Naive B cell (primary cell): ENCODE measurements around the gene TOR1AIP2. TPM values are rescaled to one million over a fixed set of nuclear protein-coding genes. Genes with fewer than 3 reads are reported as not detected.
"Not testable (repeated sequence)": the region's sequence is repeated elsewhere in the genome, so short reads cannot be mapped to it uniquely, and the experiment has no call there.

Source experiments
- ATAC-seq, 2 donors: fragments of 150-1000 bp; cut with Tn5 transposase; 2 replicates each; pipeline ENCODE4 v1.10.0; 2021; ENCODE audit warnings: low read depth in 2 of 2, mild to moderate bottlenecking in 2 of 2, moderate library complexity in 2 of 2
- DNase-seq: peaks from one replicate; pipeline ENCODE4 v3.0.0; 2022
- H3K27ac Mint-ChIP-seq, 6 donors: one replicate each; pipeline ENCODE4 v1.8.0; 2020 to 2022; ENCODE audit warnings: mild to moderate bottlenecking in 6 of 6, mixed read lengths in 6 of 6, moderate library complexity in 5 of 6, inconsistent platforms in 2 of 6
- H3K27me3 Mint-ChIP-seq, 3 donors: one replicate each; pipeline ENCODE4 v1.8.0; 2021 to 2022; ENCODE audit warnings: mixed read lengths in 3 of 3, mild to moderate bottlenecking in 1 of 3
- H3K36me3 Mint-ChIP-seq, 2 donors: one replicate each; pipeline ENCODE4 v1.8.0; 2020 to 2022; ENCODE audit warnings: mixed read lengths in 2 of 2, inconsistent platforms in 1 of 2, mild to moderate bottlenecking in 1 of 2
- H3K4me1 Mint-ChIP-seq, 3 donors: one replicate each; pipeline ENCODE4 v1.8.0; 2020 to 2022; ENCODE audit warnings: mixed read lengths in 3 of 3, inconsistent platforms in 1 of 3, mild to moderate bottlenecking in 1 of 3, moderate library complexity in 1 of 3
- H3K4me3 Mint-ChIP-seq, 8 donors: one replicate each; pipeline ENCODE4 v1.8.0; 2020 to 2022; ENCODE audit warnings: mild to moderate bottlenecking in 8 of 8, mixed read lengths in 8 of 8, moderate library complexity in 8 of 8, inconsistent platforms in 2 of 8
- H3K9me3 Mint-ChIP-seq, 7 donors: one replicate each; pipeline ENCODE4 v1.8.0; 2020 to 2022; ENCODE audit warnings: mixed read lengths in 7 of 7, mild to moderate bottlenecking in 5 of 7, inconsistent platforms in 2 of 7, moderate library complexity in 1 of 7
- polyA plus RNA-seq, 6 donors: library from polyadenylated mRNA; unstranded; fragments of 300-500 nt; fragmentation: Illumina TruSeq; gene quantifications; one replicate each; pipeline ENCODE4 v1.2.3, GENCODE V29; 2021; ENCODE audit warnings: low read depth in 6 of 6

The TOR1AIP2 gene
- polyA plus RNA-seq, 6 donors from 2014 or later = 9.9 to 18.1 (median 14.2) TPM

- H3K27ac Mint-ChIP-seq = peak overlapping the region in 2 of 6 donors; percentile 38 to 63
Observed at GRCh38 chr1:179805291-179806195, 72.1 kb downstream of the TOR1AIP2 start.

GRCh38 chr1:179804417-179804816 lies 73.2 kb downstream of the TOR1AIP2 start:
- DNase-seq, ATAC-seq, H3K27ac Mint-ChIP-seq, H3K9me3 Mint-ChIP-seq, H3K4me3 Mint-ChIP-seq, H3K36me3 Mint-ChIP-seq, H3K4me1 Mint-ChIP-seq: not testable (repeated sequence)
- H3K27me3 Mint-ChIP-seq = peaks cover 6 to 30% (median 25%) of the 10 kb centered on the region in 3 donors

More at GRCh38 chr1:179805291-179806195, 72.1 kb downstream of the TOR1AIP2 start:
- ATAC-seq (no peak), DNase-seq (no peak)
- peaks cover 0 to 4% (median 0%) of the 10 kb centered on the region in 3 donors for H3K4me1 Mint-ChIP-seq
- peaks cover 11 to 39% (median 35%) of the 10 kb centered on the region in 3 donors for H3K27me3 Mint-ChIP-seq
- H3K9me3 Mint-ChIP-seq = peaks cover 0 to 2% (median 0%) of the 10 kb centered on the region in 7 donors
- no peaks in the 10 kb centered on the region for H3K36me3 Mint-ChIP-seq
- H3K4me3 Mint-ChIP-seq = no peak overlapping the region

- H3K27ac Mint-ChIP-seq = peak overlapping the region in 1 of 6 donors; percentile 50
- no peaks in the 10 kb centered on the region for H3K36me3 Mint-ChIP-seq
- DNase-seq = no peak
- peaks cover 0 to 2% (median 0%) of the 10 kb centered on the region in 7 donors for H3K9me3 Mint-ChIP-seq
- peaks cover 6 to 30% (median 28%) of the 10 kb centered on the region in 3 donors for H3K27me3 Mint-ChIP-seq
- no peak overlapping the region for H3K4me3 Mint-ChIP-seq
- H3K4me1 Mint-ChIP-seq = no peaks in the 10 kb centered on the region
- no peak for ATAC-seq
Observed at GRCh38 chr1:179803918-179804317, 73.7 kb downstream of the TOR1AIP2 start.

GRCh38 chr1:179803104-179803503 lies 74.5 kb downstream of the TOR1AIP2 start:
- Mint-ChIP-seq H3K27ac (no peak overlapping the region), H3K9me3 (peaks cover 0 to 2% (median 0%) of the 10 kb centered on the region in 7 donors), H3K36me3 (no peaks in the 10 kb centered on the region), H3K4me3 (no peak overlapping the region), H3K4me1 (no peaks in the 10 kb centered on the region), H3K27me3 (peaks cover 6 to 34% (median 30%) of the 10 kb centered on the region in 3 donors)
- ATAC-seq = no peak
- DNase-seq = no peak

GRCh38 chr1:179800481-179800880 lies 77.1 kb downstream of the TOR1AIP2 start:
- ATAC-seq (no peak), DNase-seq (no peak)
- H3K9me3 Mint-ChIP-seq = peaks cover 0 to 2% (median 0%) of the 10 kb centered on the region in 7 donors
- no peak overlapping the region for H3K27ac Mint-ChIP-seq
- no peak overlapping the region for H3K4me3 Mint-ChIP-seq
- no peaks in the 10 kb centered on the region for H3K36me3 Mint-ChIP-seq
- no peaks in the 10 kb centered on the region for H3K4me1 Mint-ChIP-seq
- peaks cover 5 to 33% (median 32%) of the 10 kb centered on the region in 3 donors for H3K27me3 Mint-ChIP-seq

- no peaks in the 10 kb centered on the region for H3K4me1 Mint-ChIP-seq
- peaks cover 4 to 39% (median 32%) of the 10 kb centered on the region in 3 donors for H3K27me3 Mint-ChIP-seq
- no peak overlapping the region for H3K4me3 Mint-ChIP-seq
- no peak overlapping the region for H3K27ac Mint-ChIP-seq
- peaks cover 0 to 2% (median 0%) of the 10 kb centered on the region in 7 donors for H3K9me3 Mint-ChIP-seq
- ATAC-seq (no peak), DNase-seq (no peak)
- no peaks in the 10 kb centered on the region for H3K36me3 Mint-ChIP-seq
Observed at GRCh38 chr1:179798864-179799516, 78.6 kb downstream of the TOR1AIP2 start.

GRCh38 chr1:179798213-179798863 lies 79.3 kb downstream of the TOR1AIP2 start:
- no peak overlapping the region for H3K4me3 Mint-ChIP-seq
- peaks cover 0 to 2% (median 0%) of the 10 kb centered on the region in 7 donors for H3K9me3 Mint-ChIP-seq
- no peaks in the 10 kb centered on the region for H3K36me3 Mint-ChIP-seq
- ATAC-seq (no peak), DNase-seq (no peak)
- H3K4me1 Mint-ChIP-seq = no peaks in the 10 kb centered on the region
- no peak overlapping the region for H3K27ac Mint-ChIP-seq
- peaks cover 4 to 39% (median 32%) of the 10 kb centered on the region in 3 donors for H3K27me3 Mint-ChIP-seq

- Mint-ChIP-seq H3K4me3 (no peak overlapping the region), H3K36me3 (no peaks in the 10 kb centered on the region)
- ATAC-seq = no peak
Observed at GRCh38 chr1:179794669-179795068, 82.9 kb downstream of the TOR1AIP2 start.

GRCh38 chr1:179794146-179794545 lies 83.5 kb downstream of the TOR1AIP2 start:
- ATAC-seq (no peak), DNase-seq (no peak)
- Mint-ChIP-seq H3K9me3 (peaks cover 0 to 2% (median 0%) of the 10 kb centered on the region in 7 donors), H3K4me3 (no peak overlapping the region), H3K4me1 (no peaks in the 10 kb centered on the region), H3K36me3 (no peaks in the 10 kb centered on the region), H3K27ac (no peak overlapping the region), H3K27me3 (peaks cover 8 to 47% (median 31%) of the 10 kb centered on the region in 3 donors)

More at GRCh38 chr1:179794669-179795068, 82.9 kb downstream of the TOR1AIP2 start:
- Mint-ChIP-seq H3K27ac (no peak overlapping the region), H3K4me1 (no peaks in the 10 kb centered on the region), H3K9me3 (peaks cover 0 to 2% (median 0%) of the 10 kb centered on the region in 7 donors), H3K27me3 (peaks cover 8 to 43% (median 26%) of the 10 kb centered on the region in 3 donors)
- DNase-seq = no peak

- Mint-ChIP-seq H3K27me3 (peaks cover 8 to 46% (median 34%) of the 10 kb centered on the region in 3 donors), H3K27ac (no peak overlapping the region), H3K9me3 (peaks cover 0 to 2% (median 0%) of the 10 kb centered on the region in 7 donors), H3K36me3 (no peaks in the 10 kb centered on the region), H3K4me1 (no peaks in the 10 kb centered on the region), H3K4me3 (no peak overlapping the region)
- ATAC-seq (no peak), DNase-seq (no peak)
Observed at GRCh38 chr1:179793281-179793680, 84.3 kb downstream of the TOR1AIP2 start.

Other genes with a start within 250 kb of the TOR1AIP2 start
- gene FAM163A, start 134.5 kb downstream of the TOR1AIP2 start, polyA plus RNA-seq = not detected
- gene TOR1AIP1, start 4.5 kb upstream of the TOR1AIP2 start, polyA plus RNA-seq = 10 to 100 TPM; 60.6 to 89.2 (median 71.2) TPM
- gene CEP350, start 77.0 kb upstream of the TOR1AIP2 start, polyA plus RNA-seq = 10 to 100 TPM in 5 of 6 donors, 1 to 10 TPM in 1; 5.5 to 78.9 (median 37.0) TPM